ENCODE results near the gene ULK4.

- TF ChIP-seq, protein P1, sequence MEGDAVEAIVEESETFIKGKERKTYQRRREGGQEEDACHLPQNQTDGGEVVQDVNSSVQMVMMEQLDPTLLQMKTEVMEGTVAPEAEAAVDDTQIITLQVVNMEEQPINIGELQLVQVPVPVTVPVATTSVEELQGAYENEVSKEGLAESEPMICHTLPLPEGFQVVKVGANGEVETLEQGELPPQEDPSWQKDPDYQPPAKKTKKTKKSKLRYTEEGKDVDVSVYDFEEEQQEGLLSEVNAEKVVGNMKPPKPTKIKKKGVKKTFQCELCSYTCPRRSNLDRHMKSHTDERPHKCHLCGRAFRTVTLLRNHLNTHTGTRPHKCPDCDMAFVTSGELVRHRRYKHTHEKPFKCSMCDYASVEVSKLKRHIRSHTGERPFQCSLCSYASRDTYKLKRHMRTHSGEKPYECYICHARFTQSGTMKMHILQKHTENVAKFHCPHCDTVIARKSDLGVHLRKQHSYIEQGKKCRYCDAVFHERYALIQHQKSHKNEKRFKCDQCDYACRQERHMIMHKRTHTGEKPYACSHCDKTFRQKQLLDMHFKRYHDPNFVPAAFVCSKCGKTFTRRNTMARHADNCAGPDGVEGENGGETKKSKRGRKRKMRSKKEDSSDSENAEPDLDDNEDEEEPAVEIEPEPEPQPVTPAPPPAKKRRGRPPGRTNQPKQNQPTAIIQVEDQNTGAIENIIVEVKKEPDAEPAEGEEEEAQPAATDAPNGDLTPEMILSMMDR (IDR thresholded peaks at IDR 0.05; ENCODE audit: insufficient read depth, low read length) = no peak
- TF ChIP-seq, protein P2, sequence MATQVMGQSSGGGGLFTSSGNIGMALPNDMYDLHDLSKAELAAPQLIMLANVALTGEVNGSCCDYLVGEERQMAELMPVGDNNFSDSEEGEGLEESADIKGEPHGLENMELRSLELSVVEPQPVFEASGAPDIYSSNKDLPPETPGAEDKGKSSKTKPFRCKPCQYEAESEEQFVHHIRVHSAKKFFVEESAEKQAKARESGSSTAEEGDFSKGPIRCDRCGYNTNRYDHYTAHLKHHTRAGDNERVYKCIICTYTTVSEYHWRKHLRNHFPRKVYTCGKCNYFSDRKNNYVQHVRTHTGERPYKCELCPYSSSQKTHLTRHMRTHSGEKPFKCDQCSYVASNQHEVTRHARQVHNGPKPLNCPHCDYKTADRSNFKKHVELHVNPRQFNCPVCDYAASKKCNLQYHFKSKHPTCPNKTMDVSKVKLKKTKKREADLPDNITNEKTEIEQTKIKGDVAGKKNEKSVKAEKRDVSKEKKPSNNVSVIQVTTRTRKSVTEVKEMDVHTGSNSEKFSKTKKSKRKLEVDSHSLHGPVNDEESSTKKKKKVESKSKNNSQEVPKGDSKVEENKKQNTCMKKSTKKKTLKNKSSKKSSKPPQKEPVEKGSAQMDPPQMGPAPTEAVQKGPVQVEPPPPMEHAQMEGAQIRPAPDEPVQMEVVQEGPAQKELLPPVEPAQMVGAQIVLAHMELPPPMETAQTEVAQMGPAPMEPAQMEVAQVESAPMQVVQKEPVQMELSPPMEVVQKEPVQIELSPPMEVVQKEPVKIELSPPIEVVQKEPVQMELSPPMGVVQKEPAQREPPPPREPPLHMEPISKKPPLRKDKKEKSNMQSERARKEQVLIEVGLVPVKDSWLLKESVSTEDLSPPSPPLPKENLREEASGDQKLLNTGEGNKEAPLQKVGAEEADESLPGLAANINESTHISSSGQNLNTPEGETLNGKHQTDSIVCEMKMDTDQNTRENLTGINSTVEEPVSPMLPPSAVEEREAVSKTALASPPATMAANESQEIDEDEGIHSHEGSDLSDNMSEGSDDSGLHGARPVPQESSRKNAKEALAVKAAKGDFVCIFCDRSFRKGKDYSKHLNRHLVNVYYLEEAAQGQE (IDR thresholded peaks at IDR 0.05; ENCODE audit: insufficient replicate concordance, low read depth) = no peak
These were observed 331.2 kb downstream of the ULK4 start for GRCh38 chr3:41630708-41631107.
